ENCODE data around the gene GPN2. TPM values are rescaled to one million over a fixed set of nuclear protein-coding genes. Genes with fewer than 3 reads are reported as not detected.

GPN2 gene
- total and polyA plus RNA-seq, 2 donors (not counting 3 experiments of a cell fraction or from before 2014, with no cell fraction given), result 21.9 to 37.4 TPM

DNA sequence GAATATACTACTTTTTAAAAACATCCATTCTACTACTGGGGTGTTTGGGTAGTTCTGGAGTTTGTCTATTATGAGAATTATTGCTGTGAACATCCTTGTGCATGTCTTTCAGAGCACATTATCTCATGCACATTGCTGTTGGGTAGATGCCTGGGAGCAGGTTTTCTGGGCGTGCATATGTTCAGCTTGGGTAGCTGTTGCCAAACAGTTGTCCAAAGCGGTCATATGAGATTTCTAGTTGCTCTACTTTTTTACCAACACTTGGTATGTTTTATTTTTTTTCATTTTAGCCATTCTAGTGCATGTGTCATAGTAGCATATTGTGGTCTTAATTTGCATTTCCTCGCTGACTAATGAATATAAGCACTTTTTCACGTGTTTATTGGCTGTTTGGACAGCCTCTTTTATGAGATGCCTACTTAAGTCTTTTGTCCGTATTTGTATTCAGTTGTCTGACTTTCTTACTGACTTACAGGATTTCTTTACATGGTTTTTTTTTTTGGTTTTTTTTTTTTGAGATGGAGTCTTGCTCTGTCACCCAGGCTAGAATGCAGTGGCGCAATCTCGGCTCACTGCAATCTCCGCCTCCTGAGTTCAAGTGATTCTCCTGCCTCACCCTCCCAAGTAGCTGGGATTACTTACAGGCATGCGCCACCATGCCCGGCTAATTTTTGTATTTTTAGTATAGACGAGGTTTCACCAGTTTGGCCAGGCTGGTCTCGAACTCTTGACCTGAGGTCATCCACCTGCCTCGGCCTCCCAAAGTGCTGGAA lies 45.5 kb downstream of the GPN2 start:
- ChIA-PET POLR2A (no interaction called here), CTCF (no interaction called here)
- Histone ChIP-seq H3K79me2 (ENCODE audit: control insufficient read depth, insufficient read depth, low read length) (no peaks in the 10 kb centered on the region), H4K20me1 (replicated peaks; ENCODE audit: control insufficient read depth, extremely low read depth, insufficient read depth, low read length) (no peaks in the 10 kb centered on the region), H3K9me3 (replicated peaks; ENCODE audit: control insufficient read depth, insufficient read depth, low read length) (no peaks in the 10 kb centered on the region), H3K9ac (replicated peaks; ENCODE audit: extremely low read depth, insufficient read depth, low read length) (no peak overlapping the region), H2AFZ (ENCODE audit: low read depth, low read length) (no peak overlapping the region), H3K4me1 (ENCODE audit: control insufficient read depth, extremely low read depth, insufficient read depth, low read length) (peaks cover 9% of the 10 kb centered on the region), H3K4me3 (replicated peaks in 1 of 3; ENCODE audit: insufficient read depth in 1 of 3, low read depth in 1 of 3, low read length in 3 of 3) (no peak overlapping the region), H3K9me1 (replicated peaks; ENCODE audit: control insufficient read depth, extremely low read depth, insufficient read depth, low read length) (no peaks in the 10 kb centered on the region), H3K27me3 (ENCODE audit: control insufficient read depth in 2 of 2, insufficient read depth in 2 of 2, low read length in 2 of 2) (no peaks in the 10 kb centered on the region), H3K4me2 (ENCODE audit: insufficient read depth, low read length) (no peak overlapping the region), H3K36me3 (ENCODE audit: control insufficient read depth in 2 of 2, extremely low read depth in 1 of 2, insufficient read depth in 2 of 2, low read length in 2 of 2) (peaks cover 7% of the 10 kb centered on the region in 2 experiments), H3K27ac (ENCODE audit: insufficient read depth, low read depth, low read length) (no peak overlapping the region)
- FAIRE-seq (no peak), DNase-seq (ENCODE audit: low read depth, low spot score) (no peak)
- dilution Hi-C loops (cut with MboI; ENCODE audit: extremely low pct_ligation_motif_present, low sequenced_read_pairs), result no loop called here
- intact Hi-C loops (cut with micrococcal nuclease), result no loop called here
- no TSS peak for BruUV-seq (replicated peaks)
- TF ChIP-seq FOS (IDR thresholded peaks at IDR 0.05; ENCODE audit: borderline replicate concordance, insufficient read depth, low read length) (no peak), POLR2AphosphoS5 (IDR thresholded peaks at IDR 0.05; ENCODE audit: insufficient read depth, low read depth, low read length) (no peak), POLR2A (IDR thresholded peaks at IDR 0.05; ENCODE audit: low read depth, low read length) (no peak), GATA2 (IDR thresholded peaks at IDR 0.05; ENCODE audit: insufficient read depth, insufficient read length, low read depth, low read length) (no peak), EZH2 (IDR thresholded peaks at IDR 0.05; ENCODE audit: borderline replicate concordance, low read depth, low read length, severe bottlenecking) (no peak), JUN (IDR thresholded peaks at IDR 0.05; ENCODE audit: borderline replicate concordance, insufficient read depth, insufficient read length, low read depth) (no peak)
- TF ChIP-seq, protein P1, sequence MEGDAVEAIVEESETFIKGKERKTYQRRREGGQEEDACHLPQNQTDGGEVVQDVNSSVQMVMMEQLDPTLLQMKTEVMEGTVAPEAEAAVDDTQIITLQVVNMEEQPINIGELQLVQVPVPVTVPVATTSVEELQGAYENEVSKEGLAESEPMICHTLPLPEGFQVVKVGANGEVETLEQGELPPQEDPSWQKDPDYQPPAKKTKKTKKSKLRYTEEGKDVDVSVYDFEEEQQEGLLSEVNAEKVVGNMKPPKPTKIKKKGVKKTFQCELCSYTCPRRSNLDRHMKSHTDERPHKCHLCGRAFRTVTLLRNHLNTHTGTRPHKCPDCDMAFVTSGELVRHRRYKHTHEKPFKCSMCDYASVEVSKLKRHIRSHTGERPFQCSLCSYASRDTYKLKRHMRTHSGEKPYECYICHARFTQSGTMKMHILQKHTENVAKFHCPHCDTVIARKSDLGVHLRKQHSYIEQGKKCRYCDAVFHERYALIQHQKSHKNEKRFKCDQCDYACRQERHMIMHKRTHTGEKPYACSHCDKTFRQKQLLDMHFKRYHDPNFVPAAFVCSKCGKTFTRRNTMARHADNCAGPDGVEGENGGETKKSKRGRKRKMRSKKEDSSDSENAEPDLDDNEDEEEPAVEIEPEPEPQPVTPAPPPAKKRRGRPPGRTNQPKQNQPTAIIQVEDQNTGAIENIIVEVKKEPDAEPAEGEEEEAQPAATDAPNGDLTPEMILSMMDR (IDR thresholded peaks at IDR 0.05; ENCODE audit: extremely low read depth in 1 of 2, insufficient read depth in 1 of 2, low read depth in 1 of 2, low read length in 2 of 2), result no peak

Measured in endothelial cell of umbilical vein (primary cell).